Measurements from ENCODE around the gene ADGRL1.

- TF ChIP-seq CTCF (IDR thresholded peaks at IDR 0.05) = no peak
- TF ChIP-seq POLR2A (IDR thresholded peaks at IDR 0.05) = no peak
Observed at GRCh38 chr19:14168993-14169392, 37.0 kb downstream of the ADGRL1 start.

All from heart left ventricle (tissue), 13 donors.